GM19452 (cell line): Measurements from ENCODE around the gene TMTC2.
A peak's percentile ranks its signal among the peaks of the same experiment; 100 is the strongest.
"Not testable (repeated sequence)": the region's sequence is repeated elsewhere in the genome, so short reads cannot be mapped to it uniquely, and the experiment has no call there.

ENCODE experiments used
- ATAC-seq: cut with Tn5 transposase; IDR thresholded peaks from one replicate; pipeline ENCODE4 v1.9.1; 2021; ENCODE audit not compliant: unreplicated experiment

Gene TMTC2

GRCh38 chr12:82838827-82839226 is 152.1 kb downstream of the TMTC2 start:
- no peak for ATAC-seq

DNA sequence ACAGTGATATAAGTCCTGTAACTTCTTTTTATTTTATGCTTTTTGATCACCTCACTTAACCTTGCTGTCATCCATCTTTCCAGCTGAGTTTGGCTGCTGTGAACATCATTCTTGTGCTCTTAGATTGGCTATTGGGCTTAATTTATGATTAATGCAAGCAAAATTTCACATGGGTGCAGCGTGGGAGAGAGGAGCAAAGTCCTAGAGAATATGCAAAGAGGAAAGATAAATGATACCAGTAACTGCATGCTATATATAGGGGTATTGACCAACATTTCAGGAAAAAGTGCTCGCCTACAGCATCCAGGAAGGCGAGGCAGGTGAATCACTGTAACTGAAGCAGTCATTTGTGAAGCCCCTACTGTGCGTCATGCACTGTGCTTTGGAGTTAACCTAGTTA is 153.1 kb downstream of the TMTC2 start:
- no peak for ATAC-seq

DNA sequence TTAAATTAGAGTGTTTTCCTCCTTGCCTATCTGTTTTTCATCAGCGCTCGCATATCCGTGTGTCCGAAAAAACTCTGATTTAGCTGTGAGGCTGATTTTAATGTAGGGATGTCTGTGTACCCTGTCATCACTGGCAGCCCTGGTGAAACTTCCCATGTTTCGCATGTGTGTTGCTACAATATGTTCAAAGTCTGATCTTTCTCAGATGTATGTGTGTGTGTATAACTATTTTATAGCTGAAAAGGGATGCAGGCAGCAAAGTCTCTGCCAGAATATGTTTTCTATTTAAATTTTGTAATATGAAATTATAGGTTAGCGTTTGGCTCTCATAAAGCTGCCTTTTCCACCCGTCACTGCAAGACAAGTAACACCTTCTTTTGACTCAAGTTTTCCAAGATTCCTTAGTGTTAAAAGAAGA is 154.8 kb downstream of the TMTC2 start:
- ATAC-seq, result no peak

DNA sequence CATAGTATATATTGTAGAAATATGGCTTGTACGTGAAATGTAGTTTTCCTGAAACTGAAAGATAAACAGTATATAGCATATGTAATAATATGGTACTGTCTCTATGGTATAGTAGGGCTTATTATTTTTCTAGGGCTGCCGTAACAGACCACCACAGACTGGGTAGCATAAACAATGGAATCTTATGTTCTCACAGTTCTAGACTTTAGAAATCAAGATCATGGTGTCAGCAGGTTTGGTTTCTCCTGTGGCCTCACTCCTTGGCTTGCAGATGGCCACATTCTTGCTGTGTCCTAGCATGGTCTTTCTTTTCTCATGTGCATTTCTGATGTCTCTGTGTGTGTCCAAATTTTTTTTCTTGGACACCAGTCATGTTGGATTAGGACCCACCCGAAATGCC is 155.8 kb downstream of the TMTC2 start:
- no peak for ATAC-seq

DNA sequence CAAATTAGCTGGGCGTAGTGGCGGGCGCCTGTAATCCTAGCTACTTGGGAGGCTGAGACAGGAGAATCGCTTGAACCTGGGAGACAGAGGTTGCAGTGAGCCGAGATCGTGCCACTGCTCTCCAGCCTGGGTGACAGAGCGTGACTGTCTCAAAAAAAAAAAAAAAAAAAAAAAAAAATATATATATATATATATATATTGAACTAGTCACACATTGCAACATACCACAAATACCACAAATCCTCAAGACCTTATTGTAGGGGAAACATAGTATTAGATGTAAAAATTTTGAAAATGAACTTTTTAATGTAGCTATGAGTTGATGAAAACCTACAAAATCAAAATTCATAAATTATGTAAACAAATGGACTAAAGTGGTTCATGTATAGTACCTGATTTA is 158.4 kb downstream of the TMTC2 start:
- not testable (repeated sequence) for ATAC-seq

DNA sequence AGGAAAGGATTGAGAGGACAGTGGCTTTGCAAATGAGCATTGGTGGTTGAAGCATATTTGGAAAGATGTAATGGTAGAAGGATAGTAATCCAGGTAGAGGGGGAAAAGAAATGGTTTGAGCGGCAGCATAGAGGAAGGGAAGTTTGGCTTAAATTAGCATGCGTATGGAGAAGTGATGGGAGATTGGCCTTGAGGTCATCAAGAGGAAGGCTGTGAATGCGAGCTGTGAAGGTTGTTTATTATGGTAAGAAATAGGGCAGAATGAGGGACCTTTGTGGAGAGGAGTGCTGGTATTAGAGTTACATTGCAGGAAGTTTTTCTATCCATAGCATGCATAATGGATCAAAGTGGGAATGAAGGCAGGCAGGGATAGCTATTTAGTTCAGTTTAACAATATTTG is 162.1 kb downstream of the TMTC2 start:
- ATAC-seq, result no peak

- no peak for ATAC-seq
Measured at GRCh38 chr12:82852529-82852928, 165.8 kb downstream of the TMTC2 start.

DNA sequence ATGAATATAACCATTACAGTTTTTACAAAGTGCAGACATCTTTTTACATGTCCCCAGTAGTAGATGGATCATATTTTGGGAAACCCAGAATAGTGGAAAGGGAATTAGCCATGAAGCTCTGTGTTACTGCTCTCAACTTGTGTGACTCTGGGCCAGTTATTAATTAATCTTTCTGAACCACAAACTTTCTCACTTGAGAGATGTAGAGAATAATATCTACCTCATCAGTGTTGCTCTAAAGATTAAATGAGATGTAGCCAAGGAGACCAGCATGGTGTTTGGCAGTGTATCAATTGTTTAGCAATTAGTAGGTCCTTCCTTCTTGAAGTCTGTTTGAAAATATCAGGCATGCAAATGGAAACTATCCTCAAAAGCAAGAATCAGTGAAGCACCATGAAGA is 169.2 kb downstream of the TMTC2 start:
- ATAC-seq, result peak; percentile 87

GRCh38 chr12:82857276-82857675 is 170.6 kb downstream of the TMTC2 start:
- ATAC-seq, result no peak

DNA sequence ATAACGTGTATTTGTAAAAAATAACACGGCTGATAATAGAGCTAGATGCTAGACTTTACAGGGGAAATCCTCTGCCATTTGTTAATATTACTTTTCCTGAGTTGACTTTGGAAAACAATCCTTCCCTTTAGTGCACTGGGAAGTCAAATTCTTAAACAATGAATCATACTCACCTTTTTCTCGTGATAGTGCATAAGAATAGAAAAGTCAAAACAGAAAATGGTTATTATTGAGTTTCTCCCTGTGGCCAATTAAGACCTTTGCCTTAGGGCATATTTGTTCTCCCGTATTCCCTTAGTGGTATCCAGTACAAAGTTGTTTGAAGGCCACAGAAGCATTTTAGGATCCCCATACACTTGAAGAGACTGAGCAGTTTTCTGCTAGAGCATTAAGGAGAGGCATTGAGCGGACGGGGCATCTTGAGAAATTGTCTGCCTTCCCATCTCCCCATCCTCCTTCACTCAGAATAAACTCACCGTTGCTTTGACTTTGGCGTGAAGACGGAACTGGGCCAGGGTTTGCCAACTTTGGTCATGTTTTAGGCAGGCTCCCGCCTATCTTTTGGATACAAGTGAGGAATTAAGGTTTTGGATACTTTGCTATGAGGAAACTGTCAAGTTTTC is 171.3 kb downstream of the TMTC2 start:
- ATAC-seq, result no peak

DNA sequence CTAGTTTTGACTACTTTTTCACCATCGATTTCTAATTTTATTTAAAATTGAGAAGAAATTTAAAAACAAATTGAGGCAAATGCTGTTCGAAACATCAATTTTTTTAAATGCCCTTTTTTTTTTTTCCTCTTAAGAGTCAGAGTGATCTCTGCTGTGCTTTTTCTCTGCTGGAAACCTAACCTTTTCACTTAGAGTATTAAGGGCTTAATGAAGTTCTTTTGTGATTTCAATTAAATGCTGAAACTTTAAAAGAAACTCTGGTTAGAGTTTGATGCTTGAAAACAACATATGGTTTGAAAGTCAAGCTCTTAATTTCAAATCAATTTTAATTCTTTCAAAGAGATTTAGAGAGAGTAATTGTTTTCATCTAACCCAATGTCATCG is 171.8 kb downstream of the TMTC2 start:
- no peak for ATAC-seq

DNA sequence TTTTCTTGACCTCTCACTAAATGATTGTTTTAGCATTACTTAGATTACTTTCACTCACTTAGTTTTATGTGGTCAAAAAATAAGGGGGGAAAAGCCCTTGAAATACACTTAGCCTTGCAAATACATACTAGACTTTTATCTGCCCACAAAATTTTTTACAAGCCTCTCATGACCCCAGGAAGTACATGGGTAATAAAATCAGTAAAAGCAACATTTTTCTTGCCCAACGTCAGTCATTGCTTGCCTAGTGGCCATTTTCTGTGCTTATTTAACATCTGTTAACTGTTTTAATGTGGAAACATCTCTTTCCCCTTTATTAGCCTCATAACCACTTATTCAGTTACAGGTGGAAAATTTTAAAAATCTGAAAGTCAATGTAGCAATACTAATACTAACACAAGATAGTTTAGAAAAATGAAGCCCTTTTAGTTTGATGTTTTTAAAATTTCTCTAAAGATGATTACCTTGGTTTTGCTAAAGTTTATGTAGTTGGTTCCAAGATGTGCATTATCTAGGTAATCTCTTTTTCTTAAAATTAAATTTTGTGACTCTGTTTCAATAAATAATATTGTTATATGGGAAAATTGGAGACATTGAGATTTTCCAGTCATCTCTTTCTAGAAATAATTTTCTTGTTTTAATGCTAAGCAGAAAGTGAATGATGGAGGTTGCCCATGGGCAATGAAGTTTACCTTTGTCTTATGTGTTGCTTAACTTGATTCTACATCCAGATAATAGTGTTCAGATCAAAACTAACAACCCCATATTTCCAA is 175.5 kb downstream of the TMTC2 start:
- ATAC-seq, result no peak

DNA sequence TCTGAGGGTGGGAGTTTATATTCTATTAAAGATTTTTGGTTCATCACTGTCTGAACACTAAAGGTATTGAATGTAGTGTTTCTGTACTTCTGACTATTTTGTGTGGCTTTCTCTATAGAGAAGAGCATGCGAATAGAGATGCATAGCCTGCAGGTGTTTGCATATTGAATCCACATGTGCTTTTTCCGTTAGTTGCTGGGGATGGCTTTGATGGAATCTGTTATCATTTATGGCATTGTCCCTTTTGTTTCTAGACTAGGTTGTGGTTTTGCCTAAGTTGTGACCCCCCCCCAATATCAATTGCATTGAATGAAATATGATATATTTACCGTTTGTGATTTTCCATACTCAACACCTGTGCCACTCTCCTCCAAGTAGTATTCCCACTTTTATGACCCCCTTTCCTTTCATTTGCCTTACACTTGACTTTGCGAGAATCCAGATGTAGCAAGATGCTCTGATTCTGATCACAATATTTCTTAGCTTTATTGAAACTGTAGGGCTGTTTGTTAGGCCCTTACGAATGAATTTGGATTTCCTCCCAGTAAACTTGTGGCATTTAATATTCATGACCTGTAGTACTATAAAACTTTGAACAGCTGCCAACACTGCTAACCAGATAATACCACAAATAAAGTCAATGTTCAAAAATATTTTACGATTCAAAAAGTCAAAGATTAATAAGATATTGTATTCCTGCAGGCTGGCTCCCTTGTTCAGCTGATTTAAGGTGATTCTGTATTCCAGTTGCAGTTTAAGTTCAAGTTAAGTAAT is 176.4 kb downstream of the TMTC2 start:
- no peak for ATAC-seq

GRCh38 chr12:82866227-82866775 is 179.6 kb downstream of the TMTC2 start:
- no peak for ATAC-seq

- no peak for ATAC-seq
Measured at GRCh38 chr12:82866946-82867345, 180.2 kb downstream of the TMTC2 start.

DNA sequence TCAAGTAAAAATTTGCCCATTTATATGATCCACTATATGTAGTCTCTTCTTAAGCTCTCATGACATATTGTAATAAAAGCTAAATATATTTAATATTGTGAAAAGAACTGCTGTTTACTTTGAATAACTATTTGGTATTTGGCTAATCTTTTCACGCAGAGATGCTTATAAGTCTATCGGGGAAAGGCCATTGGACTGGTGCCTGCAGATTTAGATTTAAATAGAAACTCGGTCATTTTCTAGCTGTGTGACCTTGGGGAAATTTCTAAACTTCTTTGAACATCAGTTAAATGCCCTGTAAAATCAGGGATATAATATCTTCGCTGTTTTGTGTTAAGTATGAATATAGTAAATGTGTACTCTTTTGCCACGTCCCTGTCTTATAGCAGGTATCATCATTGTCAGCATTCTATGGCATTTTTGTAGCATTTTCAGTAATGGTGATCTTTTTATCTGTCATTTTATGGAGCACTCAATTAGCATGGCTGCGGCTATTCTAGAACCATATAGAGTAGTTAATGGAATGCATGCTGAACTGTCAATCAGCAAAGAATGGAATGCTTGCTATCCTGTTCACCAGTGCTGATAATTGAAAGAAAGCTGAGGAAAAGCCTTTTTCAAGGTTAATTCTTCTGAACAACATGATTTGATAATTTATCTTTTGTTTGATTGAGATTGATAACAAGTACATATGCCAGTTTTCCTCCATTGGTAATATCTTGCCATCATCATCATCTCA is 181.2 kb downstream of the TMTC2 start:
- ATAC-seq, result no peak

DNA sequence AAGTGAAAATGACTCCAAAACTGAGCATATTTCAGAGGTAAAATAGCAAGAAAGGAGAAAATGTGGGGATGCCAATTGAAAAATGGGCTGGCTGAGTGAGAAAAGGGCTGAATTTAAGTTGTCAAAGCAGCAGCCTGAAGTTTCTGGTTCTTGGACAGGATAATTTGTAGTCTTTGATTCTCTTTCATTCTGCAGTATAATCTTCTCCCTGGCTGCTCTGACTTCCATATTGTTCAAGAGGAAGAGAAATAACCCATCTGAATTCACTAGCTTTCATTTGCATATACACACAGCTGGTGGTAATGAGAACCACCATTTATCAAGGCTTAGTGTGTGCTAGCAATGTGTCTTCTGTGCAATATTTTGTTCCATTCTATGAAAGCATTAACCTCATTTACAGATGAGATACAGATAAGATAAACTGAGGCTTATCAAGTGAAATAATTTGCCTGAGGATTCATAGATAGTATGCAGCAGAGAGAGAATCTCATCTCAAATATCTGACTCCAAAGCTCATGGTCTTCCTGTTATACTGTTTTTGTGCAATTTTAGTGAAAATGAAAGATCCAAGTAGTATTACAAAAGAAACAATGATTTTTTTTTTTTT is 184.2 kb downstream of the TMTC2 start:
- ATAC-seq, result peak; percentile 58

- no peak for ATAC-seq
Measured at GRCh38 chr12:82872088-82872487, 185.4 kb downstream of the TMTC2 start.

DNA sequence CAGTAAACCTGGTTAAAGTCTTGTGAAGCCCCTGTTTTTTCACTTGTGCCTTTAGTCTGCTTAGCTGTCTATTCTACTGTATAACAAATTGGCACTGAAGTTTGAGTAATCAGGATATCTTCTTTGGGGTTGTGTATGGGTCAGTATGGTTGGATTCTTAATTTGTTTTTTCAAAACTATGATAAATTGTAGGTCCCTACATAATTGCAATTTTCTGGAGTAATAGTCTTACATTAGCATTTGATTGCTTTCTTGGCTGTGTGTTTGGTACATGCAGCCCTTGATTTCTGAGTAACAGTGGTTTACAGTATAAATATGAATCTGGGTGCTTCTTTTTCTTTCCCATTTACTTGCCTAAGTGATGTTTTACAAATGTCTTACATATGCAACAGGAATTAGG is 186.6 kb downstream of the TMTC2 start:
- ATAC-seq, result no peak

- no peak for ATAC-seq
Measured at GRCh38 chr12:82873951-82874350, 187.2 kb downstream of the TMTC2 start.

DNA sequence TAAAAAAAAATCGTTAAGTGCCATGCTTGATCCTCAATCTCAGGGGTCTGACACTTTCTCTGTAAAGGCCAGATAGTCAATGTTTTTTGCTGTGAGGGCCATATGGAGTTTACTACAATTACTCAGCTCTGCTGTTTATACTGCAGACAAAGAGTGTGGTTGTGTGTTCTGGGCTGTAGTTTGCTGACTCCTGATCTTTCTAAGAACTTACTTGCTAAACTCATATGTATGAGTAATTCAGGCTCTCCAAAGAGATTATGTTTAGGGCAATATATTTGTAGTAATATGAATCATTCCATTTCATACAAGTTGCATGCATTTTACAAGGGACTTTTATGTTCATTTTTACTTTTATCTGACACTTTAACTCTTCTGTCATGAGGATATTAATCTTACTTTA is 188.2 kb downstream of the TMTC2 start:
- ATAC-seq, result no peak
